Measurements from ENCODE around the gene DDX28. TPM values are rescaled to one million over a fixed set of nuclear protein-coding genes. Genes with fewer than 3 reads are reported as not detected.

Gene DDX28
- total and polyA plus RNA-seq, 9 of the 15 experiments (the other 6 are each of a cell fraction or from before 2014, with no cell fraction given): 2.8 to 24.5 (median 15.9) TPM

- TF ChIP-seq, protein P1, sequence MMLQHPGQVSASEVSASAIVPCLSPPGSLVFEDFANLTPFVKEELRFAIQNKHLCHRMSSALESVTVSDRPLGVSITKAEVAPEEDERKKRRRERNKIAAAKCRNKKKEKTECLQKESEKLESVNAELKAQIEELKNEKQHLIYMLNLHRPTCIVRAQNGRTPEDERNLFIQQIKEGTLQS (IDR thresholded peaks at IDR 0.05): peak; percentile 57; the same call in 1 of the 2 replicates
- TF ChIP-seq, protein P1 (CRISPR knock-in tag; conservative IDR thresholded peaks at IDR 0.05): peak; percentile 71
- TF ChIP-seq TRIM25 (IDR thresholded peaks at IDR 0.05; ENCODE audit: borderline replicate concordance) (no peak), NR2F6 (CRISPR knock-in tag; IDR thresholded peaks at IDR 0.05) (no peak), MYNN (IDR thresholded peaks at IDR 0.05) (no peak), MYNN (CRISPR knock-in tag; IDR thresholded peaks at IDR 0.05) (no peak), MEIS2 (IDR thresholded peaks at IDR 0.05; ENCODE audit: partially characterized antibody) (no peak), ZNF324 (CRISPR knock-in tag; IDR thresholded peaks at IDR 0.05) (no peak), FOXP1 (CRISPR knock-in tag; IDR thresholded peaks at IDR 0.05) (no peak), CXXC5 (CRISPR knock-in tag; IDR thresholded peaks at IDR 0.05) (peak; percentile 83), CAMTA2 (CRISPR knock-in tag; conservative IDR thresholded peaks at IDR 0.05) (no peak), ZNF134 (CRISPR knock-in tag; conservative IDR thresholded peaks at IDR 0.05) (0 out of 2 replicates have a peak, but pooled peaks have one; percentile 29), KHSRP (IDR thresholded peaks at IDR 0.05) (no peak), TRIM24 (IDR thresholded peaks at IDR 0.05) (peak in 1 of 2 experiments; percentile 62; a peak in 2 of 4 replicates), RBM15 (IDR thresholded peaks at IDR 0.05; ENCODE audit: insufficient read depth, low read length) (no peak), TEAD2 (tag; IDR thresholded peaks at IDR 0.05) (no peak), POLR2H (tag; IDR thresholded peaks at IDR 0.05; ENCODE audit: low read depth) (no peak), ZNF121 (CRISPR knock-in tag; conservative IDR thresholded peaks at IDR 0.05) (no peak), FOXO4 (CRISPR knock-in tag; IDR thresholded peaks at IDR 0.05) (0 out of 2 replicates have a peak, but pooled peaks have one; percentile 52), MECOM (CRISPR knock-in tag; IDR thresholded peaks at IDR 0.05) (no peak), ADNP (tag; IDR thresholded peaks at IDR 0.05) (no peak), SMAD3 (CRISPR knock-in tag; conservative IDR thresholded peaks at IDR 0.05) (peak; percentile 75; the same call in 1 of the 2 replicates), ZNF384 (IDR thresholded peaks at IDR 0.05; ENCODE audit: low read depth, low read length) (no peak), NBN (IDR thresholded peaks at IDR 0.05; ENCODE audit: low read depth) (peak; percentile 84; the same call in 1 of the 2 replicates)
- TF ChIP-seq, protein P2, sequence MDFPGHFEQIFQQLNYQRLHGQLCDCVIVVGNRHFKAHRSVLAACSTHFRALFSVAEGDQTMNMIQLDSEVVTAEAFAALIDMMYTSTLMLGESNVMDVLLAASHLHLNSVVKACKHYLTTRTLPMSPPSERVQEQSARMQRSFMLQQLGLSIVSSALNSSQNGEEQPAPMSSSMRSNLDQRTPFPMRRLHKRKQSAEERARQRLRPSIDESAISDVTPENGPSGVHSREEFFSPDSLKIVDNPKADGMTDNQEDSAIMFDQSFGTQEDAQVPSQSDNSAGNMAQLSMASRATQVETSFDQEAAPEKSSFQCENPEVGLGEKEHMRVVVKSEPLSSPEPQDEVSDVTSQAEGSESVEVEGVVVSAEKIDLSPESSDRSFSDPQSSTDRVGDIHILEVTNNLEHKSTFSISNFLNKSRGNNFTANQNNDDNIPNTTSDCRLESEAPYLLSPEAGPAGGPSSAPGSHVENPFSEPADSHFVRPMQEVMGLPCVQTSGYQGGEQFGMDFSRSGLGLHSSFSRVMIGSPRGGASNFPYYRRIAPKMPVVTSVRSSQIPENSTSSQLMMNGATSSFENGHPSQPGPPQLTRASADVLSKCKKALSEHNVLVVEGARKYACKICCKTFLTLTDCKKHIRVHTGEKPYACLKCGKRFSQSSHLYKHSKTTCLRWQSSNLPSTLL (IDR thresholded peaks at IDR 0.05): no peak
Observed at GRCh38 chr16:67993207-67994039, 29.6 kb downstream of the DDX28 start (continued).

Data from K562 (cell line).